Neural cell (in vitro differentiated cells): ENCODE data around the gene HPN. TPM values are rescaled to one million over a fixed set of nuclear protein-coding genes. Genes with fewer than 3 reads are reported as not detected.

Experiments used
- H2AFZ ChIP-seq: fragments of 200-600, 300-800 bp; sonication (generic), shearing (Covaris generic); 2 replicates; pipeline ENCODE4 v1.6.0; 2014; ENCODE audit warnings: low read depth, mild to moderate bottlenecking, antibody characterized with exemption, low read length, moderate library complexity
- H3F3A ChIP-seq: fragments of 200-600 bp; shearing (Covaris generic); 2 replicates; pipeline ENCODE4 v1.6.1; 2016; ENCODE audit warnings: mild to moderate bottlenecking, moderate library complexity, mixed read lengths, antibody characterized with exemption, low read length; ENCODE audit not compliant: insufficient read depth, poor library complexity, severe bottlenecking
- H3K27ac ChIP-seq: fragments of 200-600, 300-800 bp; sonication (generic), shearing (Covaris generic); 2 replicates; pipeline ENCODE4 v1.5.1; 2014; ENCODE audit warnings: mild to moderate bottlenecking, low read length, moderate library complexity
- H3K27me3 ChIP-seq: fragments of 300-800, 200-600 bp; sonication (generic), shearing (Covaris generic); 2 replicates; pipeline ENCODE4 v1.6.0; 2014; ENCODE audit warnings: mild to moderate bottlenecking, low read depth, low read length, moderate library complexity; ENCODE audit not compliant: insufficient read depth
- H3K36me3 ChIP-seq: fragments of 300-800, 200-600 bp; sonication (generic), shearing (Covaris generic); 2 replicates; pipeline ENCODE4 v1.5.1; 2014; ENCODE audit warnings: mild to moderate bottlenecking, antibody characterized with exemption, low read length, moderate library complexity; ENCODE audit not compliant: insufficient read depth
- H3K4me2 ChIP-seq: fragments of 300-800, 200-600 bp; sonication (generic), shearing (Covaris generic); 2 replicates; pipeline ENCODE4 v1.6.0; 2014; ENCODE audit warnings: mild to moderate bottlenecking, low read length
- H3K4me3 ChIP-seq: fragments of 300-800, 200-600 bp; sonication (generic), shearing (Covaris generic); 2 replicates; pipeline ENCODE4 v1.5.1; 2014; ENCODE audit warnings: mild to moderate bottlenecking, low read length, moderate library complexity
- H3K79me2 ChIP-seq: fragments of 200-600 bp; shearing (Covaris generic); replicated peaks from 2 replicates; pipeline ENCODE4 v1.6.0; 2014; ENCODE audit warnings: mild to moderate bottlenecking, low read length, moderate library complexity; ENCODE audit not compliant: insufficient read depth
- H3K9ac ChIP-seq: fragments of 300-800, 200-600 bp; sonication (generic), shearing (Covaris generic); 2 replicates; pipeline ENCODE4 v1.6.1; 2016; ENCODE audit warnings: mild to moderate bottlenecking, low read length, mixed read lengths
- H3K9me2 ChIP-seq: fragments of 200-600 bp; shearing (Covaris generic); 2 replicates; pipeline ENCODE4 v1.6.1; 2016; ENCODE audit warnings: mild to moderate bottlenecking, low read length, mixed read lengths; ENCODE audit not compliant: insufficient read depth
- H3K9me3 ChIP-seq: fragments of 200-600, 300-800 bp; sonication (generic), shearing (Covaris generic); 2 replicates; pipeline ENCODE4 v1.6.1; 2016; ENCODE audit warnings: mild to moderate bottlenecking, mixed run types, low read length, moderate library complexity, mixed read lengths
- H4K20me1 ChIP-seq: fragments of 200-600 bp; shearing (Covaris generic); 2 replicates; pipeline ENCODE4 v1.6.1; 2016; ENCODE audit warnings: mild to moderate bottlenecking, mixed run types; ENCODE audit not compliant: insufficient read depth
- EP300 ChIP-seq: fragments of 450-650 bp; conservative IDR thresholded peaks from 2 replicates; pipeline ENCODE4 v1.6.1; 2014; ENCODE audit warnings: antibody characterized with exemption, mild to moderate bottlenecking, moderate library complexity; ENCODE audit not compliant: poor library complexity, severe bottlenecking
- EZH2 ChIP-seq: fragments of 200-600, 300-800 bp; shearing (Covaris generic), sonication (generic); IDR thresholded peaks from 2 replicates; pipeline ENCODE4 v1.6.1; 2014; ENCODE audit warnings: antibody characterized with exemption, low read length, borderline replicate concordance, mild to moderate bottlenecking; ENCODE audit not compliant: insufficient read depth, poor library complexity, severe bottlenecking
- MXI1 ChIP-seq: fragments of 450-650 bp; conservative IDR thresholded peaks from 2 replicates; pipeline ENCODE4 v1.6.1; 2014; ENCODE audit warnings: antibody characterized with exemption, mild to moderate bottlenecking; ENCODE audit not compliant: poor library complexity, severe bottlenecking
- POLR2AphosphoS5 ChIP-seq: IDR thresholded peaks from 2 replicates; pipeline ENCODE4 v1.6.1; 2012
- RAD21 ChIP-seq: fragments of 450-650 bp; conservative IDR thresholded peaks from 2 replicates; pipeline ENCODE4 v1.6.1; 2014; ENCODE audit warnings: antibody characterized with exemption, mild to moderate bottlenecking, moderate library complexity
- SMC3 ChIP-seq: fragments of 450-650 bp; conservative IDR thresholded peaks from 2 replicates; pipeline ENCODE4 v1.6.1; 2014; ENCODE audit warnings: antibody characterized with exemption, mild to moderate bottlenecking, moderate library complexity; ENCODE audit not compliant: poor library complexity
- TAF1 ChIP-seq: IDR thresholded peaks from 2 replicates; pipeline ENCODE4 v1.6.1; 2012; ENCODE audit warnings: low read depth
- polyA plus RNA-seq: library from polyadenylated mRNA; depleted of rRNA; stranded (reverse); fragments of >200 nt; gene quantifications from 2 replicates; pipeline ENCODE4 v1.2.3, GENCODE V29; 2014
- TF ChIP-seq, protein P1 (sequence below): fragments of 450-650 bp; IDR thresholded peaks from 2 replicates; pipeline ENCODE4 v1.5.1; 2014; ENCODE audit warnings: antibody characterized with exemption, mild to moderate bottlenecking, moderate library complexity; ENCODE audit not compliant: poor library complexity, severe bottlenecking
- TF ChIP-seq, protein P2 (sequence below): IDR thresholded peaks from 2 replicates; pipeline ENCODE4 v1.6.1; 2012; ENCODE audit warnings: borderline replicate concordance

Gene HPN
- polyA plus RNA-seq, 1 donor from 2014 or later: 0.15 TPM

DNA sequence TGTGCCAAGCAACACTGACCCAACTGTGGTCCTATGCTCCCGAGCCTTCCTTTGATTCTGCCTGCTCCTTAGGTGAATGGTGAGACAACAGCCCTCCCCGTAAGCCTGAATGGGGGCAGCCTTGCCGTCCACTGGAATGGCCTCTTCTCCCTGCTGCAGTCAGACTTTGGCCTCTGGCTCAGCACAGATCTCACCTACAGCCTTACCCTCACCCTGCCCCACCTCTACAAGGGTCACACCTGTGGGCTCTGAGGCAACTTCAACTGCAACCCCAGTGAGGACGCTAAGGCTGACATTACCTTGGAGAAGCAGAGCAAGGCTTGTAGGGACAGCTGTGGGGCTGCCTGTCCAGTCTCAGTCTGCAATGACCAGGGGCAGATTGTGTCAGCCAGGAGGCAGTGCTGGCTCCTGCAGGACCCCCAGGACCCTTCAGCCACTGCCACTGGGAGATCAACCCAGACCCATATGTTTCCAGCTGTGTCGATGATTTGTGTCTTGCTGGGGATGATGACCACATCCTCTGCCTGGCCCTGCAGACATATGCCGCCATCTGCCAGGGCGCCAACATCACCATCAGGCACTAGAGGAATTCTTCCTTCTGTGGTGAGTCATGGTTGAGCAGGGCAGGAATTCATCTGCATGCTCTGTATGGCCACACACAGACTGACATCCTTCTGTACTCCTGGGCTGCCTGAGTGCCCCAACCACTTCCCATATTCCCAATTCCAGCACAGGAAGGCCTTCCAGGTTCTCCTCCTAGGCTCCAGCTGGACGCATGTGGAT is 46.8 kb downstream of the HPN start:
- Histone ChIP-seq H3K9ac (no peak overlapping the region), H3K27me3 (no peaks in the 10 kb centered on the region), H3K36me3 (no peaks in the 10 kb centered on the region), H3K27ac (no peak overlapping the region), H3K4me3 (no peak overlapping the region), H3K9me3 (no peaks in the 10 kb centered on the region), H3K4me2 (no peak overlapping the region), H2AFZ (no peak overlapping the region), H3K79me2 (no peaks in the 10 kb centered on the region), H3F3A (no peaks in the 10 kb centered on the region), H3K9me2 (no peaks in the 10 kb centered on the region), H4K20me1 (no peaks in the 10 kb centered on the region)
- TF ChIP-seq SMC3 (no peak), EP300 (no peak), TAF1 (no peak), EZH2 (no peak), MXI1 (no peak), POLR2AphosphoS5 (no peak), RAD21 (no peak)
- TF ChIP-seq, protein P1, sequence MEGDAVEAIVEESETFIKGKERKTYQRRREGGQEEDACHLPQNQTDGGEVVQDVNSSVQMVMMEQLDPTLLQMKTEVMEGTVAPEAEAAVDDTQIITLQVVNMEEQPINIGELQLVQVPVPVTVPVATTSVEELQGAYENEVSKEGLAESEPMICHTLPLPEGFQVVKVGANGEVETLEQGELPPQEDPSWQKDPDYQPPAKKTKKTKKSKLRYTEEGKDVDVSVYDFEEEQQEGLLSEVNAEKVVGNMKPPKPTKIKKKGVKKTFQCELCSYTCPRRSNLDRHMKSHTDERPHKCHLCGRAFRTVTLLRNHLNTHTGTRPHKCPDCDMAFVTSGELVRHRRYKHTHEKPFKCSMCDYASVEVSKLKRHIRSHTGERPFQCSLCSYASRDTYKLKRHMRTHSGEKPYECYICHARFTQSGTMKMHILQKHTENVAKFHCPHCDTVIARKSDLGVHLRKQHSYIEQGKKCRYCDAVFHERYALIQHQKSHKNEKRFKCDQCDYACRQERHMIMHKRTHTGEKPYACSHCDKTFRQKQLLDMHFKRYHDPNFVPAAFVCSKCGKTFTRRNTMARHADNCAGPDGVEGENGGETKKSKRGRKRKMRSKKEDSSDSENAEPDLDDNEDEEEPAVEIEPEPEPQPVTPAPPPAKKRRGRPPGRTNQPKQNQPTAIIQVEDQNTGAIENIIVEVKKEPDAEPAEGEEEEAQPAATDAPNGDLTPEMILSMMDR: no peak
- TF ChIP-seq, protein P2, sequence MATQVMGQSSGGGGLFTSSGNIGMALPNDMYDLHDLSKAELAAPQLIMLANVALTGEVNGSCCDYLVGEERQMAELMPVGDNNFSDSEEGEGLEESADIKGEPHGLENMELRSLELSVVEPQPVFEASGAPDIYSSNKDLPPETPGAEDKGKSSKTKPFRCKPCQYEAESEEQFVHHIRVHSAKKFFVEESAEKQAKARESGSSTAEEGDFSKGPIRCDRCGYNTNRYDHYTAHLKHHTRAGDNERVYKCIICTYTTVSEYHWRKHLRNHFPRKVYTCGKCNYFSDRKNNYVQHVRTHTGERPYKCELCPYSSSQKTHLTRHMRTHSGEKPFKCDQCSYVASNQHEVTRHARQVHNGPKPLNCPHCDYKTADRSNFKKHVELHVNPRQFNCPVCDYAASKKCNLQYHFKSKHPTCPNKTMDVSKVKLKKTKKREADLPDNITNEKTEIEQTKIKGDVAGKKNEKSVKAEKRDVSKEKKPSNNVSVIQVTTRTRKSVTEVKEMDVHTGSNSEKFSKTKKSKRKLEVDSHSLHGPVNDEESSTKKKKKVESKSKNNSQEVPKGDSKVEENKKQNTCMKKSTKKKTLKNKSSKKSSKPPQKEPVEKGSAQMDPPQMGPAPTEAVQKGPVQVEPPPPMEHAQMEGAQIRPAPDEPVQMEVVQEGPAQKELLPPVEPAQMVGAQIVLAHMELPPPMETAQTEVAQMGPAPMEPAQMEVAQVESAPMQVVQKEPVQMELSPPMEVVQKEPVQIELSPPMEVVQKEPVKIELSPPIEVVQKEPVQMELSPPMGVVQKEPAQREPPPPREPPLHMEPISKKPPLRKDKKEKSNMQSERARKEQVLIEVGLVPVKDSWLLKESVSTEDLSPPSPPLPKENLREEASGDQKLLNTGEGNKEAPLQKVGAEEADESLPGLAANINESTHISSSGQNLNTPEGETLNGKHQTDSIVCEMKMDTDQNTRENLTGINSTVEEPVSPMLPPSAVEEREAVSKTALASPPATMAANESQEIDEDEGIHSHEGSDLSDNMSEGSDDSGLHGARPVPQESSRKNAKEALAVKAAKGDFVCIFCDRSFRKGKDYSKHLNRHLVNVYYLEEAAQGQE: no peak

DNA sequence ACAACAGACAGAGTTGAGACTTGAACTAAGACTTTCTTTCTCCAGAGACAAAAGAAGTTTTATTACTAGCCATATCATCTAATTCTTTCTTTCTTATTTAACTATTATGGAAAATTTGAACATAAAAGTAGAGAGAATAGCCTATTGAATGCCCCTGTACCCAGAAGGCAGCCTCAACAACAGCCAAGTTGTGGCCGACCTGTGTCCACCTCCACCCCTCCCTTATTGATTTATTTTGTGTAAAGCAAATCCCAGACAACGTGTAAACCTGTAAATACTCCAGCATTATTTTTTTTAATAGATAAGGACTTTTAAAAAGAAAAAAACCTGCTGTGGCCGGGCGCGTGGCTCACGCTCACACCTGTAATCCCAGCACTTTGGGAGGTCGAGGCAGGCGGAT is 48.0 kb downstream of the HPN start:
- Histone ChIP-seq H3K27ac (no peak overlapping the region), H3K27me3 (no peaks in the 10 kb centered on the region), H3K79me2 (no peaks in the 10 kb centered on the region), H2AFZ (no peak overlapping the region), H3K9ac (no peak overlapping the region), H3F3A (no peaks in the 10 kb centered on the region), H3K36me3 (no peaks in the 10 kb centered on the region), H3K9me3 (no peaks in the 10 kb centered on the region), H3K9me2 (no peaks in the 10 kb centered on the region), H4K20me1 (no peaks in the 10 kb centered on the region), H3K4me2 (no peak overlapping the region), H3K4me3 (no peak overlapping the region)
- TF ChIP-seq, protein P1: no peak
- TF ChIP-seq RAD21: no peak
- no peak for TF ChIP-seq MXI1
- TF ChIP-seq EP300: no peak
- TF ChIP-seq TAF1: no peak
- TF ChIP-seq, protein P2: no peak
- TF ChIP-seq EZH2: no peak
- no peak for TF ChIP-seq POLR2AphosphoS5
- no peak for TF ChIP-seq SMC3
